ENCODE measurements around the gene NANOGP8. TPM values are rescaled to one million over a fixed set of nuclear protein-coding genes. Genes with fewer than 3 reads are reported as not detected.
"Not testable (repeated sequence)": the region's sequence is repeated elsewhere in the genome, so short reads cannot be mapped to it uniquely, and the experiment has no call there.

Gene NANOGP8
- total RNA-seq, 1 donor from 2014 or later: 0.36 TPM

- H3K36me3 Mint-ChIP-seq (ENCODE audit: insufficient read depth): peaks cover 5% of the 10 kb centered on the region
- no peak overlapping the region for H3K27ac Mint-ChIP-seq
Observed at GRCh38 chr15:35089551-35089950, 4.5 kb upstream of the NANOGP8 start.

GRCh38 chr15:35088329-35088728, 3.2 kb upstream of the NANOGP8 start:
- peaks cover 5% of the 10 kb centered on the region for H3K9me3 Mint-ChIP-seq (ENCODE audit: low read depth)
- H3K27me3 Mint-ChIP-seq: no peaks in the 10 kb centered on the region
- peaks cover 14% of the 10 kb centered on the region for H3K4me1 Mint-ChIP-seq (ENCODE audit: low read depth)
- no peak for DNase-seq (ENCODE audit: low spot score, unreplicated experiment)
- TF ChIP-seq CTCF (IDR thresholded peaks at IDR 0.05; ENCODE audit: unreplicated experiment): no peak
- H3K36me3 Mint-ChIP-seq (ENCODE audit: insufficient read depth): peaks cover 5% of the 10 kb centered on the region
- H3K4me3 Mint-ChIP-seq (ENCODE audit: low read depth): no peak overlapping the region
- H3K27ac Mint-ChIP-seq: no peak overlapping the region

More at GRCh38 chr15:35089551-35089950, 4.5 kb upstream of the NANOGP8 start:
- no peaks in the 10 kb centered on the region for H3K27me3 Mint-ChIP-seq
- H3K4me3 Mint-ChIP-seq (ENCODE audit: low read depth): no peak overlapping the region
- H3K4me1 Mint-ChIP-seq (ENCODE audit: low read depth): peaks cover 14% of the 10 kb centered on the region
- DNase-seq (ENCODE audit: low spot score, unreplicated experiment): no peak
- no peak for TF ChIP-seq CTCF (IDR thresholded peaks at IDR 0.05; ENCODE audit: unreplicated experiment)
- H3K9me3 Mint-ChIP-seq (ENCODE audit: low read depth): peaks cover 5% of the 10 kb centered on the region

DNA sequence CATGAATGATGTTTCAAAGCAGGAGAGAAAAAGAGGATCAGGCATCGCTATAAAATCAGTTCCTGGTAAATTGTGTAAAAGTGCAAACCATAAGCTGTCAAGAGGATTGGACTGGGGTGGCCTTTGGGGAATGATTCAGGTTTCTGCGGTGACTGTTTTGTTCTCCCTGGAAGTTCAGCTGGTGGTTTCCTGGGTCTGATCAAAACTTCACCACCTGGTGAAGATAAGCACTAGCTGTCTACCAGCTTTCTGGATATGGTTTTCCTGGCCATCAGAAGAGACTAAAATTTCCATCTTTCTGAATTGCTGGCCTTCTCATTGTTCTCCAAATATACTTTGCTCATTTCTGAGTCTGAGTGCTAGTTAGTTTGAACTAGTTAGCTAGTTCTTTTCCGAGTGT, 2.7 kb upstream of the NANOGP8 start:
- Mint-ChIP-seq H3K4me3 (ENCODE audit: low read depth) (no peak overlapping the region), H3K4me1 (ENCODE audit: low read depth) (peaks cover 14% of the 10 kb centered on the region), H3K36me3 (ENCODE audit: insufficient read depth) (peaks cover 4% of the 10 kb centered on the region), H3K9me3 (ENCODE audit: low read depth) (peaks cover 5% of the 10 kb centered on the region), H3K27me3 (no peaks in the 10 kb centered on the region), H3K27ac (no peak overlapping the region)
- no peak for DNase-seq (ENCODE audit: low spot score, unreplicated experiment)
- no peak for TF ChIP-seq CTCF (IDR thresholded peaks at IDR 0.05; ENCODE audit: unreplicated experiment)

- H3K4me3 Mint-ChIP-seq (ENCODE audit: low read depth); H3K4me1 Mint-ChIP-seq (ENCODE audit: low read depth); DNase-seq (ENCODE audit: low spot score, unreplicated experiment); H3K27me3 Mint-ChIP-seq; H3K36me3 Mint-ChIP-seq (ENCODE audit: insufficient read depth); H3K27ac Mint-ChIP-seq; H3K9me3 Mint-ChIP-seq (ENCODE audit: low read depth): not testable (repeated sequence)
Observed at GRCh38 chr15:35082371-35083348, 2.4 kb downstream of the NANOGP8 start.

GRCh38 chr15:35081626-35082365, 3.3 kb downstream of the NANOGP8 start:
- H3K4me3 Mint-ChIP-seq (ENCODE audit: low read depth); H3K27ac Mint-ChIP-seq; DNase-seq (ENCODE audit: low spot score, unreplicated experiment); H3K9me3 Mint-ChIP-seq (ENCODE audit: low read depth); H3K4me1 Mint-ChIP-seq (ENCODE audit: low read depth); H3K36me3 Mint-ChIP-seq (ENCODE audit: insufficient read depth); H3K27me3 Mint-ChIP-seq: not testable (repeated sequence)

- Mint-ChIP-seq H3K9me3 (ENCODE audit: low read depth) (peaks cover 4% of the 10 kb centered on the region), H3K4me1 (ENCODE audit: low read depth) (peaks cover 4% of the 10 kb centered on the region), H3K27ac (no peak overlapping the region), H3K27me3 (no peaks in the 10 kb centered on the region), H3K4me3 (ENCODE audit: low read depth) (no peak overlapping the region), H3K36me3 (ENCODE audit: insufficient read depth) (peaks cover 3% of the 10 kb centered on the region)
- DNase-seq (ENCODE audit: low spot score, unreplicated experiment): no peak
- TF ChIP-seq CTCF (IDR thresholded peaks at IDR 0.05; ENCODE audit: unreplicated experiment): no peak
Observed at GRCh38 chr15:35080226-35080625, 4.9 kb downstream of the NANOGP8 start.

Data from progenitor cell of endocrine pancreas (in vitro differentiated cells).